ENCODE measurements around the gene OPCML. TPM values are rescaled to one million over a fixed set of nuclear protein-coding genes. Genes with fewer than 3 reads are reported as not detected.

The OPCML gene
- total RNA-seq, 1 experiment from 2014 or later, result not detected

DNA sequence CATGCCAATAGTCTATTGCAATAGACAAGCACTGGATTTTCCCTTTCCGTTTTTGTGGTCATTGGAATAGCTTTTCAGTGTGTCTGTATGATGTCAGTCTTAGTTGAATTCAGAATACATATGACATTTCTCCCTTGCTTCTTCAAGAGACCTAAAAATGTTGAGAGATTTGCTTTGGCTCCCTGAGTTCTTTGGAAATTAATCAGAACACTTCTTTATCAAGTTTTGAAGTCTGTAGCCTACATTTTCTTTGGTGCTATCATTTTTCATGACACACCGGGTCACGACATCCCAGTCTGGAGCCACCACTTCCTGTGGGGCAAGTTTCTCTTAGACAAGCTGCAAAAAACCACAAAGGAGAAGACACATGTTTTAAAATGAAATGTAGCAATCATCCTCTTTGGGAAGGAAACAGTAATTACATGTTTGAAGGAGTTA is 847.1 kb downstream of the OPCML start:
- ATAC-seq (no peak), DNase-seq (no peak)
- no peak for TF ChIP-seq EZH2 (IDR thresholded peaks at IDR 0.05; ENCODE audit: low read length, unreplicated experiment)
- TF ChIP-seq EZH2phosphoT487 (IDR thresholded peaks at IDR 0.05; ENCODE audit: borderline replicate concordance, low read length), result no peak
- TF ChIP-seq, protein P1, sequence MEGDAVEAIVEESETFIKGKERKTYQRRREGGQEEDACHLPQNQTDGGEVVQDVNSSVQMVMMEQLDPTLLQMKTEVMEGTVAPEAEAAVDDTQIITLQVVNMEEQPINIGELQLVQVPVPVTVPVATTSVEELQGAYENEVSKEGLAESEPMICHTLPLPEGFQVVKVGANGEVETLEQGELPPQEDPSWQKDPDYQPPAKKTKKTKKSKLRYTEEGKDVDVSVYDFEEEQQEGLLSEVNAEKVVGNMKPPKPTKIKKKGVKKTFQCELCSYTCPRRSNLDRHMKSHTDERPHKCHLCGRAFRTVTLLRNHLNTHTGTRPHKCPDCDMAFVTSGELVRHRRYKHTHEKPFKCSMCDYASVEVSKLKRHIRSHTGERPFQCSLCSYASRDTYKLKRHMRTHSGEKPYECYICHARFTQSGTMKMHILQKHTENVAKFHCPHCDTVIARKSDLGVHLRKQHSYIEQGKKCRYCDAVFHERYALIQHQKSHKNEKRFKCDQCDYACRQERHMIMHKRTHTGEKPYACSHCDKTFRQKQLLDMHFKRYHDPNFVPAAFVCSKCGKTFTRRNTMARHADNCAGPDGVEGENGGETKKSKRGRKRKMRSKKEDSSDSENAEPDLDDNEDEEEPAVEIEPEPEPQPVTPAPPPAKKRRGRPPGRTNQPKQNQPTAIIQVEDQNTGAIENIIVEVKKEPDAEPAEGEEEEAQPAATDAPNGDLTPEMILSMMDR (conservative IDR thresholded peaks at IDR 0.05; ENCODE audit: low read depth, low read length), result no peak
- Histone ChIP-seq H3K9me2 (replicated peaks; ENCODE audit: low read length) (no peaks in the 10 kb centered on the region), H3K4me1 (ENCODE audit: insufficient read depth, low read length) (no peaks in the 10 kb centered on the region), H2AFZ (ENCODE audit: low read length) (no peak overlapping the region), H3K27ac (ENCODE audit: low read length) (no peak overlapping the region), H3F3A (ENCODE audit: low read length, unreplicated experiment) (no peaks in the 10 kb centered on the region), H3K36me3 (ENCODE audit: low read depth, low read length) (no peaks in the 10 kb centered on the region), H3K27me3 (ENCODE audit: low read length) (0 out of 2 replicates have a peak, but pooled peaks cover 4% of the 10 kb centered on the region), H3K4me2 (ENCODE audit: low read length) (no peak overlapping the region), H3K79me2 (ENCODE audit: low read length) (no peaks in the 10 kb centered on the region), H3K4me3 (ENCODE audit: low read length) (no peak overlapping the region), H3K9ac (ENCODE audit: low read length) (no peak overlapping the region), H3K9me3 (ENCODE audit: low read length) (peaks cover 19% of the 10 kb centered on the region), H4K20me1 (ENCODE audit: low read length) (no peaks in the 10 kb centered on the region)
- ChIA-PET CTCF (no interaction called here), POLR2A (ENCODE audit: unreplicated experiment) (no interaction called here)
- BruUV-seq (replicated peaks), result no TSS peak
- intact Hi-C loops (cut with micrococcal nuclease), result no loop called here

DNA sequence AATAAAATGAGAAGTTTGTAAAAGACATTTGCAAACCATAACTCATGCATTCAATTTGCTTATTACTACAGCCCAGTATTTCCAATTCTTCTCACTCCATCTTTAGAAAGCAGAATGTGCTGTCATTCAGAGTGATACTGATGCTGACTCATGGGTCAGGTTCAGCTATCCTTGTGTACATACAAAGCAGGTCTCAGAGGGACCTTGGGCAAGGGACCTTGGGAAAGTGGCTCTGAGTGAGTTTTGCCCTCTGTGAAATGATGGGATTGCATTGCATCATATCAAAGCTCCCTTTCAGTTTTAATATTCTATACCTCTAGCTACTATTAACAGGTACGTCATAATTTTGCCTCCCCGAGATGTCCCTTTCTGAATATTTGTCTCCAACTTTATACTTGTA is 848.7 kb downstream of the OPCML start:
- H3K27ac ChIP-seq (ENCODE audit: low read length), result no peak overlapping the region
- no peak overlapping the region for H2AFZ ChIP-seq (ENCODE audit: low read length)
- H3K4me2 ChIP-seq (ENCODE audit: low read length), result no peak overlapping the region
- no peak for TF ChIP-seq EZH2 (IDR thresholded peaks at IDR 0.05; ENCODE audit: low read length, unreplicated experiment)
- TF ChIP-seq, protein P1 (conservative IDR thresholded peaks at IDR 0.05; ENCODE audit: low read depth, low read length), result no peak
- H3K27me3 ChIP-seq (ENCODE audit: low read length), result 0 out of 2 replicates have a peak, but pooled peaks cover 4% of the 10 kb centered on the region
- intact Hi-C loops (cut with micrococcal nuclease), result no loop called here
- ChIA-PET CTCF (no interaction called here), POLR2A (ENCODE audit: unreplicated experiment) (no interaction called here)
- no TSS peak for BruUV-seq (replicated peaks)
- no peak overlapping the region for H3K4me3 ChIP-seq (ENCODE audit: low read length)
- H3K36me3 ChIP-seq (ENCODE audit: low read depth, low read length), result no peaks in the 10 kb centered on the region
- DNase-seq (no peak), ATAC-seq (no peak)
- H3K4me1 ChIP-seq (ENCODE audit: insufficient read depth, low read length), result no peaks in the 10 kb centered on the region
- no peaks in the 10 kb centered on the region for H3K9me2 ChIP-seq (replicated peaks; ENCODE audit: low read length)
- no peaks in the 10 kb centered on the region for H3F3A ChIP-seq (ENCODE audit: low read length, unreplicated experiment)
- no peaks in the 10 kb centered on the region for H4K20me1 ChIP-seq (ENCODE audit: low read length)
- peaks cover 27% of the 10 kb centered on the region for H3K9me3 ChIP-seq (ENCODE audit: low read length)
- H3K79me2 ChIP-seq (ENCODE audit: low read length), result no peaks in the 10 kb centered on the region
- no peak overlapping the region for H3K9ac ChIP-seq (ENCODE audit: low read length)

DNA sequence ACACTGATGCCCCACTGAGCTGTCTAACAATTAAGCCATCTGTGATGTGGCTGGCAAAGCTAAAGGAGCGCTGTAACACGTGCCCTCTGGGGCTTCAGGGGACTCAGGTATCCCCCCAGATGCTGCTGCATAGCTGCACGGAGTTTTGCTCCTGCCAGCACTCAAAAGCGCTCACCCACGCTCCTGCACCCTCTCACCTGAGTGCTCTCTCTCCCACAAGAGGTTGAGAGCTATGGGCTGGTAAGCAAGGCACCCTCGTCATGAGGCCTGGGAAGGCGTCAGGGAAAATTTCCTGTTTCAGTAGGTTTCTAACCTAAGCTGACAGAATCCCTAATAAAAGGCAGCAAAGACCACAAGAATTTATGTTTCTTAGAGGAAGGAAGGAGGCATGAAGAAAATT is 850.3 kb downstream of the OPCML start:
- no peaks in the 10 kb centered on the region for H3K36me3 ChIP-seq (ENCODE audit: low read depth, low read length)
- no peaks in the 10 kb centered on the region for H3K4me1 ChIP-seq (ENCODE audit: insufficient read depth, low read length)
- BruUV-seq (replicated peaks), result no TSS peak
- CTCF ChIA-PET, result no interaction called here
- TF ChIP-seq, protein P1 (conservative IDR thresholded peaks at IDR 0.05; ENCODE audit: low read depth, low read length), result no peak
- TF ChIP-seq EZH2 (IDR thresholded peaks at IDR 0.05; ENCODE audit: low read length, unreplicated experiment) (no peak), EZH2phosphoT487 (IDR thresholded peaks at IDR 0.05; ENCODE audit: borderline replicate concordance, low read length) (no peak)
- H3K27me3 ChIP-seq (ENCODE audit: low read length), result 0 out of 2 replicates have a peak, but pooled peaks cover 4% of the 10 kb centered on the region
- DNase-seq (no peak), ATAC-seq (no peak)
- H3K79me2 ChIP-seq (ENCODE audit: low read length), result no peaks in the 10 kb centered on the region
- H3K9me3 ChIP-seq (ENCODE audit: low read length), result peaks cover 42% of the 10 kb centered on the region
- POLR2A ChIA-PET (ENCODE audit: unreplicated experiment), result no interaction called here
- intact Hi-C loops (cut with micrococcal nuclease), result no loop called here
- H2AFZ ChIP-seq (ENCODE audit: low read length), result no peak overlapping the region
- no peak overlapping the region for H3K9ac ChIP-seq (ENCODE audit: low read length)
- H3K27ac ChIP-seq (ENCODE audit: low read length), result no peak overlapping the region
- no peaks in the 10 kb centered on the region for H3K9me2 ChIP-seq (replicated peaks; ENCODE audit: low read length)
- H4K20me1 ChIP-seq (ENCODE audit: low read length), result no peaks in the 10 kb centered on the region
- H3K4me3 ChIP-seq (ENCODE audit: low read length), result no peak overlapping the region
- no peaks in the 10 kb centered on the region for H3F3A ChIP-seq (ENCODE audit: low read length, unreplicated experiment)
- no peak overlapping the region for H3K4me2 ChIP-seq (ENCODE audit: low read length)

Measured in PC-3 (cell line).